NCI-H2171 treated with DMSO at 0.1 percent for 48 hours (cell line): Measurements from ENCODE around the gene MEOX2.

Source experiments
- DNase-seq: peaks from one replicate; lab custom pipeline; 2025; lab: John Stamatoyannopoulos, UW

The MEOX2 gene

DNA sequence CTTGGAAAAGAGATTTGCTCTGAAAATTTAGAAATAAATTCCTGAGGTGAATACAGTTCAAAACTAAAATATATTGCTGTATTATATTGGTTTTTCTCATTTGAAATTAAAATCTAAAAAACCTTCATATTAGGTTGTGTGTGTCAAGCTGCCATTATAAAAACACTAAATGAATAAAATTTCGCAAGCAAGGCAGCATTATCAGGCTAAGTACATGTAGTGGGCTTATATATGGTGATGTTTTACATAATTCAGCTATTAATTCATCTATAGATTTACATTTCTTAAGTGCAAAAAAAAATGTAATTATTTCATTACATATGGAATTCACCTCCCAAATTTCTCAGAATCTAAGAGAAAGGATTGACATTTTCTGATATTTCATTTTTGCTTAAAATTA lies 5.3 kb downstream of the MEOX2 start:
- no peak for DNase-seq

DNA sequence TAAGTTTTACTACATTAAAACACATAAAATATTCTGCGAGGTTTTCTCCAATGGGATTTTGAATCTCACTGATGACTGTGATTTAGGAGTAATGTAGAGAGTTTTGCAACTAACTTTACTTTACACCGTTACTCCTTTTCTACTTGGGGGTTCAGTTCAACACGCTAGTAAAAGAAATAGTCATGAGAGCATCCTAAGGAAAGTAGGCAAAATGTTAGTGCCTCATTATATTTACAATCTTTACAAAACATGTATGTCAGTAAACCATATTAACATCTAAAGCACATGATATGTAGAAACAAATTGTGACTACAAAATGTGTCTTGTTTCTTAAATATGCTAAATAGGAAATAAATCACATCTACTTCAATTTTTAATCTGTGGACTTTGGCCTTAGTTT lies 6.0 kb downstream of the MEOX2 start:
- no peak for DNase-seq

DNA sequence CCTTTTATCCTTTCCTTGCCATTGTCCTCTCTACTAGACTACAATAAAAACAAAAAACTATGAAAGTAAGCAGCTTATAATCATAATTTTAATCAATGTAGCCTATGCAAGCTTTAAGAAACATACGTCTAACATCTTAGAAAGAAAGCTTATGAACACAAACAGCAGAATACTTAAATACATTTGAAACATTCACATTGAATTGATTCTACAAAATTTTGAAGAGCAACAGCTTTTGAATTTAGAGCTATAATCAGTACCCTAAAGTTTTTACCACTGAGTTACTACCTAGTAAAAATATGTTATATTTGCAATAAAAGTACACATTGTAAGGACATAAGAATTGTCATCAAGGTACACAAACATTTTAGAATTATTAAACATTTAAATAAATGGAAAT lies 7.2 kb downstream of the MEOX2 start:
- DNase-seq = no peak

DNA sequence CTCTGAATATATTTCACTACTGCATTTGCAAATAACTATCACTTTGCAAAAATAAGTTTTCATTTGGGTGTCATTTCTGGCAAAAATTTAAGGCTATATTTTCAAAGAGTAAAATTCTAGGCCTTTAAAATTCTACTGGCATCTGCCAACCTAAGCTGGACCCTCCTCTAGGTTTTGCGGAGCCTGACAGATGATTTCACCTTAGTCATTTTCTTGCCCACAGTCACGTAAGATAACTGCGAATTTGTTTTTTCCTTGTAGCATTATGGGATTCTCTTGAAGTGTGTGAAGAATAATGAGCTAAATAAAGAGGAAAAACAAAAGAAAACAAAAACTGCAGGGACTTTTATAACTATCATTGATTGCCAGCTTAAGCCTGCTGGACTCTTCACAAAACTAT lies 7.8 kb downstream of the MEOX2 start:
- DNase-seq = no peak

- no peak for DNase-seq
These were observed 11.1 kb downstream of the MEOX2 start for GRCh38 chr7:15675379-15675778.

DNA sequence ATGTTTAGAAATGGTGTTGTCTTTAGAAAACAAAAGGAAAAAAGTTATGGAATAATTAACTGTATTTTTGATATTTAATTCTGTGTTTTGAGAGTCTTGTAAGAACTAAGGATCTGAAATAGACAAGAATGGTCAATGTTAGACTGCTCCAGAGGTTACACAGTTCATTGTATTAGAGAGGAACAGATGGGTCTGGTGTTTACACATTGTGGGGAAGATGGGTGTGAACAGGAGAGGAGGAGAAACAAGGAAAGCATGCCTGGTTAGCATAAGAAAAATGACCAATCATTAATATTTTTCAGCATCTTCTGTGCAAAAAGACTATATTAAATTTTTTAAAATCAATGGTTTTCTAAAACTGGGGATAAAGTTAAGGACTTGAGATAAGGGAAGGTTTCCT lies 11.9 kb downstream of the MEOX2 start:
- peak; percentile 65 for DNase-seq

GRCh38 chr7:15669443-15670090 lies 16.9 kb downstream of the MEOX2 start:
- DNase-seq = no peak

DNA sequence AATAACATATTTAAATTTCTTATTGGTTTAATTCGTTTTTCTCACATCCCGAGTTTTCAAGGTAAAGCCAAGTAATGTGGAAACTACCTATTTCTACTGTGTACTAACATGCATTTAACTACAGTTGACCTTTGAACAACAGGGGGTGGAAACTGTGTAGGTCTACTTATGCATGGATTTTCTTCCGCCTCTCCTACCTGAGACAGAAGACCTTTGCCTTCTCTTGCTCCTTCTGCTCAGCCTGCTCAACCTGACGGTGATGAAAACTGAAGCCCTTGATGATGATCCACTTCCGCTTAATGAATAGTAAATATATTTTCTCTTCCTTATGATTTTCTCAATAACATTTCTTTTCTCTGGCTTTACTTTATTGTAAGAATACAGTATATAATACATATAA lies 18.5 kb downstream of the MEOX2 start:
- no peak for DNase-seq

DNA sequence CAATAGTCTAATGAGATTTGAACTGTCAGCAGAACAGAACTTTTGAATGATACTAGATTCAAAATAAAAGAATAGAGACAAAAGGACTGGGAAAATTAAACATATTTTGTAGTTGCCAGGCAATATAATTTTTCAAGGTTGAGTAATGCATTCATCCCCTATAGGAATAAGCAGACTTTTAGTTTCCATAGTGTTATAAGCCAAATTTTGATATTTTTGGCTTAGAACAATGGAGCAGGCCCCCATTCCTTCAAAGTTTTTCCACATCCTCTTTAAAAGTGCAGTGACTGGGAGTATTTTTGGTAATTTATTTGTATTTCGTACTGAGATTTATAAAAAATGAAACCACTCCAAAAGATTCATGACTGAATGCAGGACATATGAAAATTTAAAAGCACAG lies 24.0 kb downstream of the MEOX2 start:
- DNase-seq = no peak

GRCh38 chr7:15658247-15658646 lies 28.2 kb downstream of the MEOX2 start:
- no peak for DNase-seq

GRCh38 chr7:15652776-15653290 lies 33.6 kb downstream of the MEOX2 start:
- DNase-seq = no peak

GRCh38 chr7:15651693-15652092 lies 34.8 kb downstream of the MEOX2 start:
- DNase-seq = no peak

GRCh38 chr7:15650787-15651186 lies 35.7 kb downstream of the MEOX2 start:
- no peak for DNase-seq

DNA sequence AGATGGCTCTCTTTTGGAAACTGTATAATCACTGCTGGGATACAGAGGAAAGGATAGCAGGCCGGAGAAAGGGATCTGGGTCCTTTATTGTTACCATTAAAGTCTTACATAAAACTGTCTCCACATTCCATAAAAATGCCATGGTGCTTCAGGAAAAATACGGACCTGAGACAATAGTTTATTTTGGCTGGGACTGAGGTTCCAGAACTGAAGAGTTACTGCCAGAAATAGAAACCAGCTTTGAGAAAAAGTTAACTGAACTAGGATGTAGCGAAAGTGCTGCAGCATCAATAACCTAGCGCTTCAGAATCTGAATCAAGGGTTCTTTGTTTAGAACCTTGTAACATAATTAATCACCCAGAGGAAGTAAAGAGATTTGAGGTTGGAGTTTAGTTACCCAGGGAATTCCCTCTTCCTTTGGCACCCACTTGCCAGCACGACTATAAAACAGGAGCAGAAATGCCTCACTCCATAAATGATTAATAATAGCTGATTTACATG lies 38.0 kb downstream of the MEOX2 start:
- no peak for DNase-seq

- no peak for DNase-seq
These were observed 39.2 kb downstream of the MEOX2 start for GRCh38 chr7:15647309-15647708.

DNA sequence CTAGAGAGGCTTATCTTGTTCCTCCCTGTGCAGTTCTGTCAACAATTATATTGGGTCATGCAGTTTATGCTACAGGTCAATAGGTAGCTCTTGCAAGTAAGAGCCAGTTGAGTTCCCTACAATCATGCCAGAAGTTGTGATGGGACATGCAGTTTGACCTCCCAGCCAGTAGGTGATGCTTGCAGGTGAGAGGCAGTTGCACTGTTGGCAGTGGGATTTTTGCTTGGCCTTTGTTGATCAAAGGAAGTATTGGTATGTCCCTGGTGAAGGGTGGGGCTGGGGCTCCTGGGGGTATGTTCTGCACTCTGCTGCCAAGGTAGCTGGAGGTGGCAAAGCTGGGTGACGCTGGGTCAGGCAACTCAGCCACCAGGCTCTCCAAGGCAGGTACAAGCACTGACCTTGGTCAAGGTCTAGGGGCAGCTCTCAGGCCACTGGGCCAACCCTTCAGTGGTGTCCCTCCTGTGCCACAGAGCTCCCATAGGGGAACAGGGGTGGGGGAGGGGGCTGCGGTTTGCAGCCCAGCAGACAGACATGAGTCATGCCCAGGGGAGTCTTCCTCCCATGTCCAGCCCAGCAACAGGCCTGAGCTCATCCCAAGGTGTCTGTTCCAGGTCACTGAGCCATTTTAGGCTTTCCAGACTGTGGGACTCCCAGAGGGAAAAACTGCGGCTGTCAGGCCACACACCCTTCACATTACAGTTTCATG lies 43.3 kb downstream of the MEOX2 start:
- DNase-seq = no peak

GRCh38 chr7:15628876-15629275 lies 57.6 kb downstream of the MEOX2 start:
- DNase-seq = no peak

GRCh38 chr7:15626041-15626440 lies 60.4 kb downstream of the MEOX2 start:
- no peak for DNase-seq

DNA sequence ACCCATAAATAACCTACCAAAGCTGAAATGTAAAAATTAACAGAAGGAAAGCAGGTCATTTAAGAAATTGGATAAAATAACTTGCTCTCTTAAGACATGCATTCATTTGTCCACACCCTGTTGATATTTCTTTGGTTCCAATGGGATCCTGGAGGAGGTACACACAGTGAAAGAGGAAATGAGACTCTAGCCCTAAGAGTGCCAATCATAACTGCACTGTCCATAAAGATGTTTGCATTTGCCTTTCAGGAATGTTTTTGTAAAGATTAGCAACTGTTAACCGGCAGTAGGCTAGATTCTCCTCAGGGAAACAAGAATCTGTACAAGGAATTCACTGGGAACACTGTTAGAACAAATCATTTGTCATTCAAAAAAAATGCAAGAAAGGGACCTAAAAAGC lies 61.0 kb downstream of the MEOX2 start:
- DNase-seq = no peak

DNA sequence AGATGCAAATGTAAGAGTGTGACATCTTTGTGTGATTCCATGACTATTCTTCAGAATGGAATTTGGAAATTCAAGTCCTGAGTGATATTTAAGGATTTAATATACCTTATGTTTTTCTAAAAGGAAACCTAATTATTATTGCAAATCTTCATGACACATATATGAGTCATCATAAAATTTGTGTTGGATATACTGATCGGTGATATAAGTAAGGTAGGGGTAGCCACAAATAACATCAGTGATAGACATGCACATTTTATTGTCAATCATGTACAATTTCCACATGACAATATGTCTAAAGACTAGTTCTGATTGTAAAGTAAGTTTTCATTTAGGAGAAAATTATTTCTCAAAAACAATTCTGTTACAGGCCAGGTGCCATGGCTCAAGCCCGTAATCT lies 65.0 kb downstream of the MEOX2 start:
- DNase-seq = no peak

DNA sequence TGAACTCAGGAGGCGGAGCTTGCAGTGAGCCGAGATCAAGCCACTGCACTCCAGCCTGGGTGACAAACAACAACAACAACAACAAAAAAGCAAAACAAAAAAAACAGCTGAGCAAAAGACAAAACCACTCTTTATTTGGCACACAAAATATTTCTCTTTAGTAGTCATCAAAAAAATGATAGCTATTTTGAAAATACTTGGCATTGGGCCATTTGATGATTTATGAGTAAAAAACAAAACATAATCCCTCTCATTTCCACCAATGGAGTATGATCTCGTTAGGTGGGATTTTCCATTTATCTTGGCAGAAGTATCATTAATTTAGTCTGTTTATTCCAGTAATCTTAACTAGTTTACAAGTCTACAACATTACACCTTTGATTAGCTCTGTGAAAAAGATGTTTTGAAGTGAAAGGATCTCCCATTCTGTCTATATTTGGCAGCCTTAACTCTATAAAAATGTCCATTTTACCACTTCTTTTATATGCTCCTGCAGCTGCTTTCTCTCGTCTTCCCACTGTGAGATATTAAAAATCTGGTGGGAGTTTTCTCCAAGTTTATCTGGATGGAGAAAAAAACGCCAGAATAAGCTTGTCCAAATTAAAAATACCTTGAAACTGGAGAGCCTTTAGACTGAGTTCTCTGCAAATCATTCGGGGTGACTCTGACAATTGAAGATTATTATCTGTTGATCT lies 65.8 kb downstream of the MEOX2 start:
- DNase-seq = peak; percentile 6

DNA sequence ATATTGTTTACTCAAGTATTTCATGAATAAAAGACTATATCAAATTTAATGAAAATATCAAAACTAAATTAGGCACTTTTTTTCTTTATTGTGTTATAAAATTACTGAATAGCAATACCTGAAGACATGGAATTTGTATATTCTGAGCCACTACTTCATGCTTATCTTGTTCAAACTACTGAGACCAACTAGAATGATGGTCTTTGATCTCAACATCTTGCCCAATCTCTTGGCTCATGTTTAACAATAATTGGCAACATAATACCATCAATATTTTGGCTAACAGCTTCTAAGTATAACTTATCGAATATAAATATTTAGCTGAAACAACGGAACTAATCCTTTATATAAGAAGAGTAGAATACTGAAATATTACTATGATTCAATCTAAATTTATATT lies 68.2 kb downstream of the MEOX2 start:
- no peak for DNase-seq

GRCh38 chr7:15612205-15612604 lies 74.3 kb downstream of the MEOX2 start:
- no peak for DNase-seq
